NCI-H345 (cell line): ENCODE measurements around the gene PITX1.

Experiments
- DNase-seq: peaks from one replicate; lab custom pipeline; 2025; lab: John Stamatoyannopoulos, UW

PITX1 gene

DNA sequence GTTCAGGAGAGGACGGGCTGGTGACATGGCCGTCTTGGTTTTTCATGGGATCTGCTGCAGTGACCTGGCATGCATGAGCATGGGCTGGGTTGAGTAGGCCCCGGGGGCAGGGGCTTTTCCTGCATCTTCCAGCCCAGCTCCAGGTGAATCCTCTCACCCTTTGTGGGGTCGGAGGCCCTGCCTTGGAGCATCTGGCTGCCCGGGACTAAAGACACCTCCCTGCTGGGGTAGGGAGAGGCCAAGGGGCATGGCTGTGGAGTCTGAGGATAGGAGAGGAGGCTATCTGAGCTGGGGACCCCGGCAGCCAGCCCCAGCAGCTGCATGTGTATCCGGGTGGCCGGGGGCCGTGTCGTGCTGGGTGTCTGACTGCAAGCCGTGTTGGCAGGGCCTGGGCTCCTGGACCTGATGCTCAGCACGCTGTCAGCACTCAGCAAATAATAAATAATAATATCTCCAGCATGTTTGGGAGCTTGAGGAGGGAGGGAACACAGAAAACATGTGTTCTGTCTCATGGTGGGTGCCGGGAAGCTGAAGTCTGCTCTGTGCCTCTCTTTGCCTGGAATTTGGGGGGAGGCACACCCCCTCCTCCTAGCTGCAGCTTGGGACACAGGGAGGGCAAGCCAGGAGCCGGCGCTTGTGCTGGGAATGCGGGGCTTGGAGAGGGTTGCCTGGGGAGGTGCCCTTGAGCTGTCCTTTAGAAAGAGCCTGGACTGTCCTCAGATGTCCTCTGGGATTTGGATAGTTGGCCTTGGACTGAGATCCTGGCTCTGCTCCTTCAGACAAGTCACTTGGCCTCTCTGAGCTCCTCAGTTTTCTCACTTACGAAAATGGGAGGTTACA, 28.4 kb upstream of the PITX1 start:
- DNase-seq, result no peak

DNA sequence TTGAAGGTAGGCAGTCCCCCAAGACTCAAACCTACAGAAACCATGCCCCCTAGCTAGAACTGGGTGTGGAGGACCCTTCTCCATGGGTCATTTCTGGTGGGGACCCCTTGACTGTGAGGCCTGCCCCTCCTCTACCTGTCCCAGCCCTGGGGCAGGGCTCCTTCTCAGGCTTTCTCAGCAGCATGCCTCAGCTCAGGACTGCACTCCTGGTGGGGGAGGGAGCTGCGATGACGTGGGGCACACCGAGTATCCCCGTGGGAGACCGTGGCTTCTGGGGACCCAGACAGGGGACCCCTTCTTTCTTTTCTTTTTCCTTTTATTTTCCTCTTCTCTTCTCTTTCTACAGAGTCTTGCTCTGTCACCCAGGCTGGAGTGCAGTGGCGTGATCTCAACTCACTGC, 27.0 kb upstream of the PITX1 start:
- DNase-seq, result no peak

DNA sequence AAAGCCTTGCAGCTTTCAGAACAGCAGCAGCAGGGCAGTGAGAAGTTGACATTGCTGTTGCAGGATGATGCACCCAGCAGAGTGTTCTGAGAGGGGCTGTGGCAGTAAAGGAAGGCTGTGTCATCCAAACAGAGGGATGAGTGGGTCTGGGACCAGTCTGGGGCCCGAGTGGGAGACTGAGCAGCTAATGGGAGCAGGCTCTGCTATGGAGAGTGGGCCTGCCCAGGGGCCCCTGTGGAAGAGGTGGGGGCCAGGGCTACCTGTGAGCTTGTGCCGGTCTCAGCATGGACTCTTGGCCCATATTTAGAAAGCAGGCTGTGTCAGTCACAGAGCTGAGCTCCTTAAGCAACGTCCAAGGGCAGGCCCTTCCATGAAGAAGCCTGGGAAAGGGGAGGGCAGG, 26.0 kb upstream of the PITX1 start:
- DNase-seq, result no peak

DNA sequence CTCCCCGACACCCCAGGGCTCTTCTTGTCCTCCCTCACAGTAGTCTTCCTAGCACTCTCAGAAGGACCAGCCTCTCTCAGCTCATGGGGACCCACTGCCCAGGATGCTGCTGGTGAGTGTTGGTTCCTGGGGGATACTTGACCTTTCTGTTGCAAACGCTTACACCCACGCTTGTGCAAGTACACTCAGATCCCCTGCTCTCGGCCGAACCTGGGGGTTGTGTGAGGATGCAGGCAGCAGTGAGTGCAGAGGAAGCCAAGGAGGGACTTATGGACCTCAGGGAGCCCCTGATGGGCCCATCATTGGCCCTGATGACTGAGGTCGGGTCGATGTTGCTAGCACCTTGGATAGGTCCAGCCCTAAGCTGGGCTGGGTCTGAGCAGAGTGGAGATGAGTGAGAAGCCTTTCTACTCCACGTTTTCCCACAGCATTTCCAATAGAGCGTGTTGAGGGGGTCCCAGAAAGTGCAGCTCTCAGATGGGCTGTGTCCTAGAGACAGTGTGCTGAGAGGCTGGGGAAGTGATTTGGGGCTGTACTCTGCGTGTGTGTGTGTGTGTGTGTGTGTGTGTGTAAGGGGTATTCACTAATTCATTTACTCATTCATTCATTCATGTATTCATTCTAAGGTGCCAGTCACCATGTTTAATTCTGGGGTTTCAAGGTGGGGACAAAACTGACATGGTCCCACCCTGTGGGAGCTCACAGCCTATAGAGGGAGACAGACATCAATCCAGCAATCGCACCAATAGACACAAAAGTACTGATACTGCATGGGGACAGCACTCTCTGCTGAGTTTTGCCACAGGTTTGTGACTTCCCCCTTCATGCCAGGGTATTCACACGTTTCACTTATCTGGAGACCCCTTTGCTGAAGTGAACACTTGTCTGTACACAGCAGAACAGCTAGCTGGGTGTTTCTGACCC, 25.2 kb upstream of the PITX1 start:
- no peak for DNase-seq

DNA sequence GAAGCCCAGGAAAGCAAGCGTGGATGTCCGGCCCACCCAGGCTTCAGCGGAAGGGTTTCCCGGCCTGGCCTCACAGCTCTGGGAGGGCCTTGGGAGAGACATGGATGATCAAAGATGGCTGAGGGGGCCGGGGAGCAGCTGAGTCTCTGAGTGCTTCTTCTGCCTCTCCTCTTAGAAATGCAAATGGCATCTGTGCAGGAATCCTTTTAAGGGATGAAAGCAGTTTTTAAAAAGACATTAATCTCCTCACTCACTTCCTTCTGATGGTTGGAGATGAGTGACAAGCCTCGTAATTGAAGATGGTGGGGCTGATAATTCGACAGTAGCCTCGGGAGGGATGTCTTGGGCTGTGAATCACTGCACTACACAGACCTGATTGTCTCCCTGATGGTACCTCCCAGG, 24.3 kb upstream of the PITX1 start:
- DNase-seq, result no peak

DNA sequence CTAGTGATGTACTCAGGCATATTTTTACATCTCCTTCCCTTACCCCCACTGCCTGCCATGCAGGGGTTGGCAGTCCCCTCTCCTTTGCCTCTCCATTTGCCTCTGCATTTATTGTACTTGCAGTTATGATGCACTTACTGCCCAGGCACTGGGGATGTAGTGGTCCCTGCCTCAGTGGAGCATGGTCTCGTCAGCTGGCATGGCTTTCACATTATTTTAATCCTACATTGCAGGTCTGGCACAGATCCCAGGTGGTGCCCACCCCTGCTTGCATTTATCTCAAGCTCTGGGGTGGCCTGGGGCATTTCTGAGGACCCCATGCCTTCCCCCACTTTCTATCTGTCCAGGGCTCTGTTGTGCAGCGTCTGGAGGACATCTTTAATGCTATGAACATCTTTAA, 23.2 kb upstream of the PITX1 start:
- DNase-seq, result no peak

DNA sequence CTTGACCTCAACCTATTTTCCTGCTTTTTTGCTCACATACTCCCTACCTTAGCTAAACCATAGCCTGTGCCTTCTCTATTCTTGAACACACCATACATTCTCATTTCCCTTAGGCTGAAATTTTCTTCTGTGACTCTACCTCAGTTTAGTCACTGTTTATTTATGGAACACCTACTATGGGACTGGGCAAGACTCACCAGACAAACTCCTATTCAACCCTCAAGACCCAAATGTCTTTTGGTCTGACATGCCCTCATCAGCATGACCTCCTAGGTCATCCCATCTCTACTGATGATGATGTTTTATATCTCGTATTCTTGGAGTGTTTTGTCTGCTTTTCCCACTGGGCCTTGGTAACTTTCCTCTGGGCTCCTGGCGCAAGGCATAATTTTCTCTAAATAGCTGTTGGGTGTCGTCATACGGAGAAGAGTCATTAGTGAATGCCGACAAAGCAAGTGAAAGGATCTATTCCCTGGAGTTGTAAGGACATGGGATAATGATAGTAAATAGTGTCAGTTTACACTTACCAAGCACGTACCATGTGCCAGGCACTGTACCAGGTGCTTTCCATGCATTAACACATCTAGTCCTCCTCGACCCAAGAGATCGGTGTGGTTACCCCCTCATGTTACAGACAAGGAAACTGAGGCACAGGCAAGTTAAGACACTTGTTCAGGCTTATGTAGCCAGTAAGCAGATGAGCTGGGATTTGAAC, 22.4 kb upstream of the PITX1 start:
- no peak for DNase-seq

DNA sequence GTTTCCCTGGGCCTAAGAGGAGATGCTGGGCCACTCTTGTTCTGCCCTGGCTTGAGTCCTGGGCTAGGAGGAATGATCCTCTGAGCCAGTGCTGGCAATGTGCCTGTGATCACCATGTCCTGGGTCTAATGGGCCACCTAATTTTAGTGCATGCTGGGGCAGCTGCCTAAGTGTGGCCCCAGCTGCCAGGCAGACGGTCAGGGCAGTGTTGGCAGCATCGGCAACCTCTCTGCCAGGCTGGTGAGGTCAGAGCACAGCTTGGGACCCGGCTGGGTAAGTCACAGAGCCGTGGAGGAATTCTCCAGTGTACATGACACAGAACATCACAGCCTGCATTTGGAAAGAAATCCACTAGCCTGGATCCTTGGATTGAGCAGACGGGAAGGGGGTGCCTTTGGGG, 21.4 kb upstream of the PITX1 start:
- no peak for DNase-seq

DNA sequence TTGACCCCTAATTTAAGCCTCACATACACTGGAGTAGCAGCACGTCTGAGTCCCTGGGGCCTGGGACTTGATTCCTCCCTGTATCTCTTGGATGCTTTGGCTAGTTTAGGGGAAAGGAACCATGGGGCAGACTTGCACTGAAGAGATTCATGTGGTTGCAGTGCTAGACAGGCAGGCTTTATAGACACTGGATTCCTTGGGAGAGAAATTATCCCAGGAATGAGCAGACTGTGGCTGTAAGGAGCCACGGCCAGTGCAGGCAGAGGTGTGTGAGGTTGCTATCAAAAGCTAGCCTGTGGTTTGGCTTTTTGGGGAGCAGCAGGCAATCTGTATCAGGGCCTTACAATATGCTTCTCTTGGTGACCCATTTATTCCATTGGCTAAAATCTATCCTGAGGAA, 20.5 kb upstream of the PITX1 start:
- DNase-seq, result no peak

DNA sequence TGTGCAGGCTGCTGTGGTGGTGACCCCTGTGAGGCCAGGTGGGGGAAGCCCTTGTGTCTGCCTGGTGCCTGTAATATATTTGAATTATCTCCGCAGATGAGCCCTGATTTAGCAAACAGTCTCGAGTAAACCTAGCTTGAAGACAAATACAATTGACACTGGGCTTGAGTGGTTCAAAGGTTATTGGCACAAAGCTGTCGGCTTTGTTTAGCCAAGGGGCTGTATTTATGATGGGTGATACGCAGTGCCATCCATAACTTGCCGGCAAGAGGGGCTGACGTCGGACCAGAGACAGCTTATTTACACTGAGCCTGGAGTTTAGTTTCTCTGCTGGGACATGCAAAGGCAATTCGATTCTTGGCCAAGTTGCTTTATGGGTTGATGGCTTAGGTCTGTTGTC, 20.0 kb upstream of the PITX1 start:
- no peak for DNase-seq

DNA sequence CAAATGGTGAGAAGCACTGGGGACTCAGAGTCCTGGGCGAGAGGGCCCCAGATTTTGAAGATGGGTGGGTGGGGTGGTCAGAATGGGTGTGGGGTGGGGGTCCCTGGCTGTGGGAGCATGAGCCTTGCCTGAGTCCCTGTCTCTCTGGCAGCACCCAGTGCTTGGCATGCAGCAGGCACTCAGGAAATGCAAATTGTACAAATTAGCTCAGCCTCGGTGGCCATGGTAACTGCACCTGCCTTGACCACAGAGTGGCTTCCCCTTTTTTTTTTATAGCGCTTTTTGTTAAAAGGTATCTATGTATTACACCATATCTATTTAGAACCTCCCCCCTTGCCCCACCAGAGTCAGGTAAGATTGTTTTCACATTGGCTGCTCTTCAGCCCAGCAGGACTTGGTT, 19.2 kb upstream of the PITX1 start:
- no peak for DNase-seq

DNA sequence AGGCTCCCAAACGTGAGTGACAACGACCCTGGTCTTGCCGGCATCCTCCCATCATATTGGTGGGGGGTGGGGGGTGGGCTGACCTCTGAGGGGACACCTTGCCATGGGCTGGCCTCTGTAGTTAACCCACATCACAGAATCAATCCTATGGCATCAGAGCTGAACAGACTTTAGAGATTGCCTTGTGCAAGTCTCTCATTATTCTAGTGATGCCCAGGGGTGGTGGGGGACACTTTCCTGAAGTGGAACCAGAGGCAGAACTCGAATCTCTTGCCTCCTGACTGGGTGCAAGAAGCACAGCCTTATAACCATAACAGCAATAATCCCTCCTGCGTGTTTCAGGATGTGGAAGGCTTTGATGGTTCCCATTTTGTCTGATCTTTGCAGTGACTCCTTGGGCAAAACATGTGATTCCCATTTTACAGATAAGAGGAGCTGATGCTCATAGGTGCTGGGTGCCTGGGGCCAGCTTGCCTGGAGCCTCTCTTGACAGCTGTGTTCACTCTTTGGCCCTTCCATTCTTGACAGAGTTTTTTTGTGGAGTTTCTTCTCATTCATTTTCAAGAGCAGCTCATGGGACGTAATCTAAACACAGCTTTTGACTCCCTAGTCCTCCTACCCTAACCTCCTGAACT, 18.6 kb upstream of the PITX1 start:
- no peak for DNase-seq

DNA sequence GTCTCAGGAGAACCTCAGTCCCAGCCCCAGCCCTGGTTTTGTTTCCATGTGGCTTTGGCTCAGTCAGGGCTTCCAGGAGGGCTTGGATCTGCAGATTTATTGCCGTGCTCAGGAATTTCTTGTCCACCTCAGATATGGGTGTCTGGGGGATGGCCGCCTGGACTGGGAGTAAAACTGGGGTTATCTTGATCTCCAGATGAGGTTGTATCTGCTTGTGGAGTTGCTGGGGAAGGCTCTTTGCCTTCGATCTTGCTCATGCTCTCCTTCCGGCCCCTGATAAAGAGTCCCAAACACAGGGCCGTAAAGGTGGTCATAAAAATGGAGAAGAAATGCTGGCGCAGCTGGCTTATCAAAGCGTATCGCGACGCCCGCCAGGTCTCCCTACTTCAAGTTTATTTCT, 17.8 kb upstream of the PITX1 start:
- no peak for DNase-seq

DNA sequence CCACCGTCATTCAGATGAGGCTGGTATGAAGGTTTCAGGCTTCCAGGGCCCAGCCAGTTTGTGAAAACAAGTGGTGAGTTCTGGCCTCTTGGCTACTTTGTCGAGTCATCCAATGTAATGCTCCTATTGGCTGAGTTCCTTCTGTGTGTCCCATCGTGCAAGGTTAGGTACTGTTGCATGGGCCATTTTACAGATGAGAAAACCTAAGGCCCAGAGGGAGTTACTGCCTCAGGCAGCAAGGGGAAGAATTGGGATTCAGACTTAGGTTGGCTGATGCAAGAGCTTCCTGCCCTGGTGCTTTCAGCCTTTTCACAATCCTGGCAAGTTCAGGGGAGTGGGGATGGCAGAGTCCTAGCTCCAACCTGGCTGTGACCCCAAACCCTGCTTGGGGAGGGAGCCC, 17.4 kb upstream of the PITX1 start:
- no peak for DNase-seq

DNA sequence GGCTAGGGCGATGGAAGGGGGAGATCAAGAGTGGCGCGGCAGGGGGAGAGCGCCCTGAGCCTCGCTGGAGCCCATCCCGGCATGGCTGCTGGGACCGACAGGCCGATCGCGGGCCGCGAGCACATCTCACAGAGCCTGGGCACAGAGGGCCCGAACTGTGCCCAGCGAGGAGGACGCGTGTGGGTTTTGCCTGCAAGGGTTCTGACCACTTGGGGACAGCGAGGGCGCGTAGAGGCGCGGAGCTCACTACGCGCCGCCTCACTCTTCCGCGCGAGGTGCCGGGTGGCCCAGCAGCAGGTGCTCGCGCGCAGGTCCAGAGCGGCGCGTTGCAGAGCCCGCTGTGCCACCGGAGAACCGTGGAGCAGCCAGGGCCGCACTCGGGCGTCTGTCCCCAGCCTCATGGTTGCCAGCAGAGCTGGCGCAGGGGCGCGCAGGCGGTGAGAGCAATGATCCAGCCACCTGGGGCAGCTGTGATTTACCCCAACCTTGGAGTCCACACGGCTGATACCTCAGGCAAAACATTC, 16.3 kb upstream of the PITX1 start:
- no peak for DNase-seq

DNA sequence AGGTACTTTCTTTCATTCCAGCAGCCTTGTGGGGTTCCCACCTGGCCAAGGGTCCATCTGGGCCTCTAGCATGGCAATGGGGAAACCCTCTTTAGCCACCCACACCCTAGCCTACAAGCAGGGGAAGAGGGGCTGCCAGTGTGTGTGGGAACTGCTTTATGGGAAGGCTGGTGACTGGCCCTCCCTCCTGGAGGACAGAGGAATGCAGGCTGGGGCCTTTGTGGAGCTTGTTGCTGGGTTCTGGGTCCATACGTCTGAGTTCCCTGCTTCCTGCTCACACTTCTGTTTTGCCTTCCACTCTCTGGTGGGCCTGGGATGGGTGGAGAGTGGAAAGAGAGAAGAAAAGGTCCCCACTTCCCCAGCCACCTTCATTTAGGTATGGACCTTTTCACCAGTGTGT, 14.9 kb upstream of the PITX1 start:
- DNase-seq, result no peak

DNA sequence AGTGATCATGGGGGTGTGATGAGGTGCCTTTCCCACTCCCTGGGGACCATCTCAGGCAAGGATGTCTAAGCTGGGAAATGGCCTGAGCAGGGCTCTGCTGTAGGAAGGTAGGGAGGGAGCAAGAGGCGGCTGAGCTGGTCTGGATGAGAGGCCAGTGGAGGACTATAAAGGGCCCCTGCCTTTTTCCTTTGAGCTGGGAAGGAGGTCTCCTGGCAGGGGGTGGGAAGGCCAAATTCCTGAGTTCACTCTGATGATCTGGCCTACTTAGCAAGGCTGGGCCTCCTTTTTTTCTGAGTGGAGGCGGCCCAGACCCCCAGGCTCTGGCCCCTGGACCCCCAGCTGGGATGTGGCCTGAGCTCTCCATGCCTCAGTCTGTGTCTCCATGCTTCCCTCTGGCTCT, 14.3 kb upstream of the PITX1 start:
- DNase-seq, result no peak

DNA sequence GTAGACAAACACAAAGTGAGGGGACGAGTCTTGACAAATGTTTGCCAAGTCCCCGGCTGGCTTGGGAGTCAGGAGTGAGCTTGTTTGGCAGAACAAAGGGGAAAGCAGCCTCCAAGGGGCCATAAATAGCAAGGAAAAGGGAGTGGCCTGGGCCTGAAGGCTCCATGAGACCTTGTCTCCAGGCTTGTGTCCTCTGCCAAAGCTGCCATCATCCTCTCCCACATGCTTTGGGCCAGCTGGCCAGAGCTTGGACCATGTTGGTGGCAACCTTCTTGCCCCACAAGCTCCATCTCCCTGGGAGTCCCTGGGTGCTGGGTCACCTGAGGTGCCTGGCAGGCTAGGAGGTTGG, 13.3 kb upstream of the PITX1 start:
- no peak for DNase-seq

DNA sequence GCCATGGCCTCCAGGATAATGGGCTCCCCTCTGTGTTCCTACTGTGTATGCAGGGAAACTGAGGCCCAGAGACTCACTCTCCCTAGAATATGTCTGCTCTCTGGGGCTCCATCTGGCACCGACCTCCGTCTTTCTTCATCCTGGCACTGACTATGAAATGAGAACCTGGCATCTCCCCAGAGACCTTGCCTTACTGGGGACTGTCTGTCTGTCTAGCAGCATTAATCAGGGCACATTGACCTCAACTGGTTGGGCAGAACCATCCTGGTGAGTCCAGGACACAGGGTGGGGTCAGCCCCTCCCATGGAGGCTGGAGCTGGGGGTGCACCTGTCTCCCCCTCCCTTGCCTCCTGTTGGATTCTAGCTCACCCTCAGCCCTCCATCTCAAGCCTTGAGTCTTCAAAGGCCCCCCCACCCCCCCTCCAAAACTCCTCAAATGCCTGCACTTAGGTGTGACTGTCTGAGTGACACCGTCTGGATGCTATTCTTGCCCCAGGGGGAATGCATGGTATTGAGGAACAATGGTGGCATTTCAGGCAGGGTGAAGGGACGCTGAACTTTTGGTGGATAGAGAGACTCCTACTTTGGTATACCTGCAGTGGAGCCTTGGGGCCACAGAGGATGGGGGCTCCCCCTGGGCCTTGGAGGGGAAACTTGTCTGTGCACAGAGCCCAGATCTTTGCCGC, 12.8 kb upstream of the PITX1 start:
- no peak for DNase-seq

DNA sequence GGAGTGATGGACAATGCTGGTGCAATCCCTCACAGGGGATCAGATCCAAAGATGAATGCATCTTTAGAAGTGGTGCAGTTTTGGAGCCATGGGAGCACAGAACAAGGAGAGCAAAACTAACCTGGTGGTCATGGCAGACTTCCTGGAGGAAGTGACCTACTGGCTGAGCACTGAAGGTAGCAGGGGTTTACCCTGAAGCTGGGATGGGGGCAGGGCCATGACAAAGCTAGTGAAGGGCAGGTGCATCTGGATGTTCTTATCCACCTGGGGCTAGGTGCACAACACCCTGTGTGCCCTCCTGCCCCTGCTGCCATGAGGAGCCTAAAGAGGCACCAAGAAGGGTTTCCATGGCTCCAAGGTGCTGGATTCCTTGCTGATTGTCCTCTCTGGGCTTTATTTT, 11.5 kb upstream of the PITX1 start:
- DNase-seq, result no peak

DNA sequence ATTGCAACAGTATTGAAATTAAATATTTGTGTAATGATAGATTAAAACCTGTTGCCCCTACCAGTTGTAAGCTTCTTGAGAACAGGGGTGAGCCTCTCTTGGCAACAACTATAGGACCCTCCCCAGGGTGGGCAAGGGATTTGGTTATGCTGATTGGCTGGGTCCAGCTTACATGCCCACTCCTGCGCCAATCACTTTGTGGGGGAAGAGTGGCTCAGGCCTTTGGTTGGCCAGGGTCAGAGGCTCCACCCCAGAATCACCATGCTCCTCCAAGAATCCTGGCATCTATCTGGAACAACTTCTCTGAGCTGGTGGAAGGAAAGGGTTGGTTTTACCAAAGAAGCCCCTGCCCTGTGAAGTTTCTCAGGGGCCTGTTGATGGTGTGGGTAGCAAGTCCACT, 8.6 kb upstream of the PITX1 start:
- DNase-seq, result no peak

DNA sequence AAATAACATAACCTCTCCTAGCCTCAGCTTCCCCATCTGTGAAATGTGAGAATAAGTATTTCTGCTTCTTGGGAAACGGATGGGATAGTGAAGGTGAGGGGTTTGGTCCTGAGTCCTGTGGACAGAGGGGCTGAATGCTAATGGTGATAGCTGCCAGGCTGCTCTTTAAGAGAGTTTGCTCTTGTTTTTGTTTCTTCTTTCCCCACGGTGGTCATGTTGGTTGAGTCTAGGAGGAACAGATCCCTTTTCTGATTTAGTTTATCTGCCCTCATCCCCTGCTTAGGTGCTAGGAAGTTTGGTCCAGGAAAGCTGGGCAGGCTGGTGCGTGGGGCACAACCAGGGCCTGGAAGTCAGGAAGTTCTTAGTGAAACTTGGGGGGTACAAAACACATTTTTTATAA, 7.7 kb upstream of the PITX1 start:
- DNase-seq, result no peak
